NT2/D1 (cell line): ENCODE measurements around the gene DSE.

Experiments used
- DNase-seq: peaks from one replicate; pipeline ENCODE4 v3.0.0-alpha.2; 2011; ENCODE audit warnings: low read depth, low spot score
- H3K27me3 ChIP-seq: 2 replicates; pipeline ENCODE4 v1.6.0; 2011; ENCODE audit warnings: mild to moderate bottlenecking; ENCODE audit not compliant: insufficient read length, insufficient read depth
- H3K36me3 ChIP-seq: 2 replicates; pipeline ENCODE4 v1.6.1; 2011; ENCODE audit warnings: mild to moderate bottlenecking, low read length, mixed read lengths; ENCODE audit not compliant: insufficient read depth, insufficient read length
- H3K4me1 ChIP-seq: 2 replicates; pipeline ENCODE4 v1.5.1; 2011; ENCODE audit not compliant: insufficient read depth, insufficient read length
- H3K4me3 ChIP-seq: 2 replicates; pipeline ENCODE4 v1.5.1; 2011; ENCODE audit warnings: low read depth; ENCODE audit not compliant: insufficient read length
- H3K9ac ChIP-seq: 2 replicates; pipeline ENCODE4 v1.6.0; 2011; ENCODE audit warnings: low read depth; ENCODE audit not compliant: insufficient read length
- H3K9me3 ChIP-seq: 2 replicates; pipeline ENCODE4 v1.5.1; 2011; ENCODE audit warnings: mild to moderate bottlenecking, low read length; ENCODE audit not compliant: insufficient read depth
- SUZ12 ChIP-seq: IDR thresholded peaks from 2 replicates; pipeline ENCODE4 v1.6.1; 2011; ENCODE audit not compliant: insufficient read length, insufficient read depth; ENCODE audit errors: extremely low read depth
- YY1 ChIP-seq: IDR thresholded peaks from 2 replicates; pipeline ENCODE4 v1.6.1; 2011; ENCODE audit not compliant: insufficient read length, insufficient read depth
- ZNF274 ChIP-seq: IDR thresholded peaks from 2 replicates; pipeline ENCODE4 v1.6.1; 2011; ENCODE audit warnings: mild to moderate bottlenecking, low read depth, low read length

DSE gene

DNA sequence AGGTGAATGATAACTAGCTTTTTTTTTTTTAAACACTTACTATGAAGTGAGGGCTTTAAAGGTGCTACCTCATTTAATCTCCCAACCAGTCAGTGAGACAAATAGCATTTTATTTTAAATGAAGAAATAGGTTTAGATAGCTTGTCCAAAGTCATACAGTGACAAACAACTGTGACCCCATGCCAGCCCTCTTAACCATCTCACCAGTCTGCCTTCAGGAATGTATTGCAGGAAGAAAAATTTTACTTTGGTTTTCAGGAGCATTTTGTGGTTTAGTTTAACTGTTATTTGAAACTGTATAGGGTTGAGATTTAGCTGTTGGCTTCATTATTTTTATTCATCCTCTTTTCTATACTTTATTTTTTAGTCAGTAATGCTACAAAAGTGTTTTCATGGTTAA, 18.6 kb downstream of the DSE start:
- no peak overlapping the region for H3K9ac ChIP-seq
- no peaks in the 10 kb centered on the region for H3K9me3 ChIP-seq
- no peaks in the 10 kb centered on the region for H3K27me3 ChIP-seq
- TF ChIP-seq SUZ12 = no peak
- TF ChIP-seq YY1 = no peak
- TF ChIP-seq ZNF274 = no peak
- DNase-seq = no peak
- no peak overlapping the region for H3K4me3 ChIP-seq
- no peaks in the 10 kb centered on the region for H3K4me1 ChIP-seq
- no peaks in the 10 kb centered on the region for H3K36me3 ChIP-seq

DNA sequence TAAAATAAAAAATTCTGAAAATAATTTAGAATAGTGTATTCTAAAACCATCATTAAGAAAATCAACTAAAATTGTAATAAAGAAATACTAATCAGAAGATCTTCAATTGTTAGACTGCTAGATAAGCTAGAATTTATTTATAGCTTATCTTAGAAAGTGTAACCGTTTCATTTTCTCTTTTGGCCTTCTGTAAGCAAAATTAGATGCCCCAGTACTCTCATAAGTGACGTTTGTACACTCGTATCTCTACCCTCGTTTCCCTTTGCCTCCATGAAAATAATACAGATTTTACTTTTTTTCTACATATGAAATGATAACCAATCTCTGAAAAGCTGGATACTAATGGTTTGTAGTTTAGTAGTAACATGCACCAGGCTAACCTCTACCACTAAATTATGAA, 19.8 kb downstream of the DSE start:
- Histone ChIP-seq H3K9me3 (no peaks in the 10 kb centered on the region), H3K36me3 (no peaks in the 10 kb centered on the region), H3K4me3 (no peak overlapping the region), H3K4me1 (no peaks in the 10 kb centered on the region), H3K9ac (no peak overlapping the region), H3K27me3 (no peaks in the 10 kb centered on the region)
- no peak for TF ChIP-seq YY1
- DNase-seq = no peak

DNA sequence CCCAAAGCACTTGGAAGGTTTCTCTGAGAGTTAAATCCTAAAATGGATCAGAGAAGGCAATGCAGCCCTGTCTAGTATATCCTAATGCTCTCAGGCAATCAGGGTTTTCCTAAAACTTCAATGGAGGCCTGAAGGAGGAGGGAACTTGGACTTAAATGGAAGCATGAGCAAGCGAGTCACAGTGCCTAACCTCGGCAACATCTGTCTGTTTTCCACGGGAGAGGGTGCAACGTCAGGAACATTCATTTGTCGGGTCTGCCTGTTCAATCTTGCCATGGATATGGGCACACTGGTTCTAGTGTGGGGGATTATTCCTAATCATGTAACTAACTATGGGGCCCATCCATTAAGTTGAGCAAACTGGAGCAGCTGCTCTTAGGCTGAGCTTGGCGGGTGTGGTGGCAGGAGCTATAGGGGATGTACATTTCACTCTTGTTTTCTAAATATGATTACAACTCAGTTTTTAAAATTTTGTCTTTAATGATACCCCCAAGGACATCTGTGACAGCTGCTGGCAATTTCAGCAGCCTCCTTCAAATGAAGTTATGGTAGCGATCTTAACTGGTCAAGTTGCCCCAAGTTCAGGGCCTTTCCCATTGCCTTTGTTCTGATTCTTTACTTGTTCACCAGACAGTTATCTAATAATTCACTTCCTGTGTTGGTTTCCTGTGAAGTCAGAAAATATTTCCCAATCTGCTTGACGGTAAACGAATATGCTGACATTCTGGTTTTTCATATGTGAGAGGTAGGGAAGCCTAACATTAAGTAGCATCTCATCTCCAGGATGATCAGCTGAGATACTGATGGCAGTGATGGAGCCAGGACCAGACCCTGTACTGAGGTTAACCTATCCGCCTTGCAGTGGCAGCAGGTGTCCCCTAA, 21.6 kb downstream of the DSE start:
- DNase-seq = no peak
- Histone ChIP-seq H3K4me1 (no peaks in the 10 kb centered on the region), H3K4me3 (no peak overlapping the region), H3K9me3 (no peaks in the 10 kb centered on the region), H3K36me3 (no peaks in the 10 kb centered on the region), H3K9ac (no peak overlapping the region), H3K27me3 (no peaks in the 10 kb centered on the region)
- no peak for TF ChIP-seq ZNF274
- no peak for TF ChIP-seq SUZ12
- TF ChIP-seq YY1 = no peak

DNA sequence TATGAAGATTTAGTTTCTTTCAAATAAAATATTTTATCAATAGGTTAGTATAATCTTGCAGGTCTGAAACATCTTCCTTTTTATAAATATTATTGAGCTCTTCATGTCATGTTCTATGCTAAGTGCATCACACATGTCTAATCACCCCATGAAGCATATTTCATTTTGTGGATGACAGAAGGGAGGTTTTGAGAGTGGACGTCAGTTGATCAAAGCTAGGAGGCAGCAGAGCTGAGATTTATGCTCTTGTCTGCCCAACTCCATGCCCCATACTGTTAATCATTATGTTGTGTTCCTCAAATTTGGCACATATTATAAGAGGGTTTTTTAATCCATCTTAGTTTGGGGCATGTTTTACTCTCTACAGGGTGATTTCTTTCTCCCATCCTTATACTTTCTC, 22.7 kb downstream of the DSE start:
- no peak for DNase-seq
- Histone ChIP-seq H3K36me3 (no peaks in the 10 kb centered on the region), H3K9me3 (no peaks in the 10 kb centered on the region), H3K9ac (no peak overlapping the region), H3K4me1 (no peaks in the 10 kb centered on the region), H3K4me3 (no peak overlapping the region), H3K27me3 (no peaks in the 10 kb centered on the region)
- TF ChIP-seq YY1 (no peak), SUZ12 (no peak), ZNF274 (no peak)

DNA sequence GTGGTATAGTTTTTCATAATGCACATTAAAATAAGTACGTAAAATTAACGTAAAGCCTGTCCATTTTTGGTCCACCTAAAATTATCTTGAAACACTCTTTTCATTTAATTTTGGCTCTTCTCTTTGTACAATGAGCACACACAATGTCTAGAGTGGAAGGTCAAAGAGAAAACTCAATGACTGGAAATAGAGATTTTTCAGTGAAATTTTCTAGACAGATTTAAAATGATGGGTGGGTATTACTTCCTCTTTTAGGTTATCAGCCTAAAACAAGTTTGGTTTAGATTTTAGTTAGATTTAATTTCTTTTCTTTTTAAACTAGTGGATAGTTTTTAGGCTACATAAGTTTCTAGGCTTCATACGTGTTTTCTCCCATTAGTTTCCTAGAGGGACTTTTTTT, 24.9 kb downstream of the DSE start:
- TF ChIP-seq YY1 = no peak
- TF ChIP-seq ZNF274 = no peak
- no peak for TF ChIP-seq SUZ12
- no peaks in the 10 kb centered on the region for H3K9me3 ChIP-seq
- H3K36me3 ChIP-seq = peaks cover 10% of the 10 kb centered on the region
- no peak for DNase-seq
- no peak overlapping the region for H3K9ac ChIP-seq
- H3K27me3 ChIP-seq = no peaks in the 10 kb centered on the region
- no peak overlapping the region for H3K4me3 ChIP-seq
- H3K4me1 ChIP-seq = peaks cover 3% of the 10 kb centered on the region

DNA sequence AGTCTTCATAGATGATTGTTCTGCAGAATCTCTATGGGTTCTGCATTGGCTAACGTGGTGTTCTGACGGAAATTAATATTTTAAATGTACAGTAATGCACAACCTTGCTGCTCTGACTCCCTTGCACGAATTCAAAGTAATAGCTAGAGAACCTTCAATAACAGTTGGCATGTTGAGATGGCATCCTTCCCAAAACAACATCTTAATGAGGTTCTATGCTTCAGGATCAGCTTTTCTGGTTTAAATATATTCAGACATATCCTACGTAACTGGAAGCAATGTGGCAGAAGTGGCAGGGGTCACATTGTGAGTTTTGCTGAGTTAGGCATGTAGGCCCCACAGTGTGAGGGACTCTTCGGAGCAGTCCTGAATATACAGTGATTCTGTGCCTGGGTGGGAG, 25.7 kb downstream of the DSE start:
- H3K9ac ChIP-seq = no peak overlapping the region
- TF ChIP-seq SUZ12 = no peak
- TF ChIP-seq YY1 = no peak
- no peak for TF ChIP-seq ZNF274

DNA sequence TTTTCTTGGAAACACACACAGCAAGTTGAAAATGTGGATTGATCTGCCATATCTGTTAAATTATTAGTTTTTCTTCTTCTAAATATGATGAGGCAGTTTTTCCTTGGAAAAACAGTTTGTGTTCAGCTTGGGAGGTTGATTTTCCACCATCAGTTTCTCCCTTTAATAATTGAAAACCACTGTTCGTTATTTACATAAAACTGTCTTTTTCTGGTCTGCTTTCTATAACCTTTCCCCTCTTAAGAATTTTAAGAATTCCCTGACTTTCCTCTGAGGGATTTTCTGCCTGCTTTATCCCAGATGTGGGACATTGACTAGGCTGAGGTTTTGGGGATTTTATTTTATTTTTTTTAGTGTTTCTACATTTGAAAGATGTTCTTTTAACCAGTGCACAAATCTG, 27.2 kb downstream of the DSE start:
- peaks cover 13% of the 10 kb centered on the region for H3K36me3 ChIP-seq
- peaks cover 3% of the 10 kb centered on the region for H3K4me1 ChIP-seq
- no peak for TF ChIP-seq ZNF274
- TF ChIP-seq YY1 = no peak
- no peak for TF ChIP-seq SUZ12
- H3K9me3 ChIP-seq = no peaks in the 10 kb centered on the region
- no peak overlapping the region for H3K9ac ChIP-seq
- no peak for DNase-seq
- no peaks in the 10 kb centered on the region for H3K27me3 ChIP-seq
- H3K4me3 ChIP-seq = no peak overlapping the region

More for the DNA sequence above, 25.7 kb downstream of the DSE start:
- DNase-seq = no peak
- Histone ChIP-seq H3K27me3 (no peaks in the 10 kb centered on the region), H3K4me3 (no peak overlapping the region), H3K4me1 (peaks cover 3% of the 10 kb centered on the region), H3K36me3 (peaks cover 13% of the 10 kb centered on the region), H3K9me3 (no peaks in the 10 kb centered on the region)
